Endothelial cell (in vitro differentiated cells): ENCODE data around the gene ARMH4. TPM values are rescaled to one million over a fixed set of nuclear protein-coding genes. Genes with fewer than 3 reads are reported as not detected.
A peak's percentile ranks its signal among the peaks of the same experiment; 100 is the strongest.

Experiments
- DNase-seq: peaks from one replicate; pipeline ENCODE4 v3.0.0; 2021; ENCODE audit warnings: low spot score
- H3K27ac Mint-ChIP-seq: one replicate; pipeline ENCODE4 v1.8.0; 2021; ENCODE audit warnings: mixed read lengths, inconsistent platforms; ENCODE audit not compliant: unreplicated experiment
- H3K27me3 Mint-ChIP-seq: one replicate; pipeline ENCODE4 v1.8.0; 2021; ENCODE audit warnings: mild to moderate bottlenecking, moderate library complexity, mixed read lengths, inconsistent platforms; ENCODE audit not compliant: unreplicated experiment
- H3K36me3 Mint-ChIP-seq: one replicate; pipeline ENCODE4 v1.8.0; 2021; ENCODE audit warnings: mild to moderate bottlenecking, low read depth, mixed read lengths, inconsistent platforms; ENCODE audit not compliant: unreplicated experiment
- H3K4me1 Mint-ChIP-seq: one replicate; pipeline ENCODE4 v1.8.0; 2021; ENCODE audit warnings: mild to moderate bottlenecking, mixed read lengths, inconsistent platforms; ENCODE audit not compliant: unreplicated experiment
- H3K4me3 Mint-ChIP-seq: one replicate; pipeline ENCODE4 v1.8.0; 2021; ENCODE audit warnings: mild to moderate bottlenecking, mixed read lengths, inconsistent platforms; ENCODE audit not compliant: unreplicated experiment
- H3K9me3 Mint-ChIP-seq: one replicate; pipeline ENCODE4 v1.8.0; 2021; ENCODE audit warnings: mixed read lengths, inconsistent platforms; ENCODE audit not compliant: unreplicated experiment
- total RNA-seq: library from RNA; stranded (reverse); fragmentation: NEBNext Ultra II Directional; extraction: Animal tissue kit (Norgen Biotek cat#: 25700); gene quantifications from one replicate; pipeline ENCODE4 v1.2.1, GENCODE V29; 2021; ENCODE audit not compliant: unreplicated experiment
- TF ChIP-seq, protein P1 (sequence below): fragments of 200-600 bp; sonication (generic); IDR thresholded peaks from one replicate; pipeline ENCODE4 v1.5.0; 2021; ENCODE audit warnings: antibody characterized with exemption; ENCODE audit not compliant: unreplicated experiment

The ARMH4 gene
- total RNA-seq, 1 donor from 2014 or later: 10.5 TPM

DNA sequence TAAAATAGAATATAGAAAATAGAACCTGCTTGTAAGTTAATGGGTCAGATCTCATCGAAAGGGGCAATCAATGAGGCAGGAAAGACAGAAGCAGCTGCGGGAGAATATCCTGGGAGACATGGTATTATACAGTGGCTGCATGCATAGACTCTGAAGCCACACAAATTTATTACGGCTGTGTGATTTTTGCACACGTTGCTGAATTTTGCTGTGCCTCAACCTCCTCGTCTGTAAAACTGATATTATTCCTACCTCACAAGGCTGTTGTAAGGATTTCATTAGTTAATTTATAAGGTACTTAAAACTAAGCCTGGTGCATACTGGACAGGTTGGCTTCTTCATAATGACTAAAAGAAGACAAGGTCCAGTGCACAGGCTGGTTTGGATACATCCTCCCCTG, 52.3 kb downstream of the ARMH4 start:
- no peak overlapping the region for H3K27ac Mint-ChIP-seq
- no peaks in the 10 kb centered on the region for H3K27me3 Mint-ChIP-seq
- H3K4me1 Mint-ChIP-seq: peaks cover 12% of the 10 kb centered on the region
- no peaks in the 10 kb centered on the region for H3K9me3 Mint-ChIP-seq
- H3K4me3 Mint-ChIP-seq: no peak overlapping the region
- DNase-seq: no peak
- H3K36me3 Mint-ChIP-seq: peaks cover 3% of the 10 kb centered on the region
- TF ChIP-seq, protein P1, sequence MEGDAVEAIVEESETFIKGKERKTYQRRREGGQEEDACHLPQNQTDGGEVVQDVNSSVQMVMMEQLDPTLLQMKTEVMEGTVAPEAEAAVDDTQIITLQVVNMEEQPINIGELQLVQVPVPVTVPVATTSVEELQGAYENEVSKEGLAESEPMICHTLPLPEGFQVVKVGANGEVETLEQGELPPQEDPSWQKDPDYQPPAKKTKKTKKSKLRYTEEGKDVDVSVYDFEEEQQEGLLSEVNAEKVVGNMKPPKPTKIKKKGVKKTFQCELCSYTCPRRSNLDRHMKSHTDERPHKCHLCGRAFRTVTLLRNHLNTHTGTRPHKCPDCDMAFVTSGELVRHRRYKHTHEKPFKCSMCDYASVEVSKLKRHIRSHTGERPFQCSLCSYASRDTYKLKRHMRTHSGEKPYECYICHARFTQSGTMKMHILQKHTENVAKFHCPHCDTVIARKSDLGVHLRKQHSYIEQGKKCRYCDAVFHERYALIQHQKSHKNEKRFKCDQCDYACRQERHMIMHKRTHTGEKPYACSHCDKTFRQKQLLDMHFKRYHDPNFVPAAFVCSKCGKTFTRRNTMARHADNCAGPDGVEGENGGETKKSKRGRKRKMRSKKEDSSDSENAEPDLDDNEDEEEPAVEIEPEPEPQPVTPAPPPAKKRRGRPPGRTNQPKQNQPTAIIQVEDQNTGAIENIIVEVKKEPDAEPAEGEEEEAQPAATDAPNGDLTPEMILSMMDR: no peak

DNA sequence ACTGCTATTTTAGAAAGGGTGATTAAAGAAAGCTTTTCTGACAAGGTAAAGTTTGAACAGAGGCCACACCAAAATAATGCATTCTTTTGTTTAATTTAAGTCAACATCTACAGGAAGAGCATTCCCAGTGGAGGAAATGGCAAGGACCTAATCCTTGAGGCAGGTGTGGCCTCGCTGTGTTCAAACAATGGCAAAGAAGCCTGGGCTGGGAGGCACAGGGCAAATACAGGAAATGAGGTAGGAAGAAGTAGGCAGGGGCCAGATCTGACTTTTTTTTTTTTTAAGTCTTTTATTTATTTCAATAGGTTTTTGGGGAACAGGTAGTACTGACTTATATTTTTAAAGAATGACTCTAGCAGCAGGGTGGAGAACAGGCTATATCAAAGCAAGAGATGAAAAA, 53.5 kb downstream of the ARMH4 start:
- Mint-ChIP-seq H3K36me3 (peaks cover 3% of the 10 kb centered on the region), H3K27ac (no peak overlapping the region), H3K4me3 (no peak overlapping the region), H3K9me3 (no peaks in the 10 kb centered on the region), H3K4me1 (peaks cover 12% of the 10 kb centered on the region), H3K27me3 (no peaks in the 10 kb centered on the region)
- DNase-seq: peak; percentile 18
- TF ChIP-seq, protein P1: no peak

DNA sequence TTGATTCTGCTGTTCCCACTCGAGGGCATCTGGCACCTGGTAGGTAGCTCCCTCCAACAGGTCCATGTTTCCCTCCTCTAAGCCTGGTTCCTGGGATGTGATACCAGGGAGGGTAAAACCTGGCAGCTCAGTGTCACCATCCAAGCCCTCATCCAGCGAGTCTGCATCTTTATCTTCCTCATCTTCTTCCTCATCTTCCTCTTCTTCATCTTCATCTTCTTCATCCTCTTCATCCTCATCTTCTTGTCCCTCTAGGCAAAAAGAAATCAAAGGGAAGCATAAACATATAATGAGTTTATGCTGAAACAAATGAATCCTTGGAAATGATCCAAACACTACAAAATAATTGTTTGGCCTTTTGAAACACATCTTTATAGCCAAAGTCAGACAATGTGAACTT, 55.3 kb downstream of the ARMH4 start:
- H3K4me1 Mint-ChIP-seq: peaks cover 12% of the 10 kb centered on the region
- DNase-seq: no peak
- no peaks in the 10 kb centered on the region for H3K27me3 Mint-ChIP-seq
- H3K36me3 Mint-ChIP-seq: peaks cover 3% of the 10 kb centered on the region
- TF ChIP-seq, protein P1: no peak
- no peaks in the 10 kb centered on the region for H3K9me3 Mint-ChIP-seq
- H3K27ac Mint-ChIP-seq: no peak overlapping the region
- H3K4me3 Mint-ChIP-seq: no peak overlapping the region

DNA sequence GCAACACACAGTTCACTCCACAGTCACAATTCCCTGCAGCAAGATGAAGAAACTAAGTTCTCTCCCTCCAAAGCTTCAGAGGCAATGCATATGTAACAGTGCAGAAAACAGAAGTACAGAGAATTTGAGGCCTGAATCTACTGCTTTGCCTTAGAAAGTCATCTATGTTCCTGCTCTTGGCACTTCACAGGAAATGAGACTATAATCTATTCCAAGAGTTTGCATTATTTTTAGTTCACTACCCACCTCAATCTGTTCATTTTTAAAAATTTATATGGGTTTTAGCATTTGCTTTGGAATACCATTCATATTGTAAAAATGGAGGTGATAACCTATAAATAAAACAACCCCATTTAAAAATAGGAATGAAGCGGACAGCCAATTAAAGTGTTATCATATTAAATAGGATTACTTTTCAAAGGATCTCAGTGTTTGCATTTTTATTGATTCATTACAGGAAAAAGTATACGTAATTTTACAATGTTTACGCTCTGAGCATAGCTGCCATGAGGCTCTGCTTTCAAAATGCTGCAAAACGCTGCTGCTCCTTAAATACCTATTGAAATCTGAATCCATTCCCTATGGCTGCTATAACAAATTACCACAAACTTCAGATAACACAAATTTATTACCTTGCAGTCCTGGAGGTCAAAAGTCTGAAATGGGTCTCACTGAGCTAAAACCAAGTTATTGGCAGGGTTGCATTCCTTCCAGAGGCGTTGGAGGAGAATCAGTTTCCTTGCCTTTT, 60.0 kb downstream of the ARMH4 start:
- DNase-seq: no peak
- Mint-ChIP-seq H3K4me3 (no peak overlapping the region), H3K9me3 (no peaks in the 10 kb centered on the region), H3K27me3 (peaks cover 3% of the 10 kb centered on the region), H3K4me1 (peaks cover 12% of the 10 kb centered on the region), H3K27ac (no peak overlapping the region), H3K36me3 (peaks cover 3% of the 10 kb centered on the region)
- TF ChIP-seq, protein P1: no peak

DNA sequence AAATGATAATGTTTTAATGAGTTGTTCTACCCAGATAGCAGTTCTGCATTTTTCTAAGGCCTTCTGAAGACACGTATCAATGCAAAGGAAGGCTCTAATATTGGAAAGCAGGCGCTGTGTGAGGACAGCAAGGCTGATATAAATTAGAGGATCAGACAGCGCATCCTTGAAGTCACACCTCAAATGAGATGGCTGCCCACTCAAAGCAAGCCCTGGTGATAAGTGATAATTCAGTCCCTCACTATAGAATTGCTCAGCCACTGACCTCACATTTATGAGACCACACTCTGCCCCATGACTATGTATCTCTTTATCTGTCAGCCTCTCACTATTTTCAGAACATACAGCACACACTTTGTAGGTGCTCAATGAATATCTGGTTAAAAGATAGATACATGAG, 62.4 kb downstream of the ARMH4 start:
- Mint-ChIP-seq H3K27ac (no peak overlapping the region), H3K27me3 (peaks cover 3% of the 10 kb centered on the region), H3K4me3 (no peak overlapping the region), H3K4me1 (no peaks in the 10 kb centered on the region), H3K36me3 (no peaks in the 10 kb centered on the region), H3K9me3 (no peaks in the 10 kb centered on the region)
- TF ChIP-seq, protein P1: no peak
- no peak for DNase-seq
